HTR-8/SVneo (cell line): ENCODE data around the gene SLCO1A2.

Source experiments
- DNase-seq: peaks from one replicate; pipeline ENCODE4 v3.0.0; 2011; ENCODE audit warnings: low spot score, mixed read lengths; ENCODE audit not compliant: insufficient read length
- FAIRE-seq: peaks from 2 replicates; lab custom pipeline; 2011; peaks lifted over from hg19 to GRCh38; lab: Jason Lieb, UNC

Gene SLCO1A2

GRCh38 chr12:21221778-21222177 is 112.9 kb downstream of the SLCO1A2 start:
- DNase-seq (no peak), FAIRE-seq (no peak)

- DNase-seq (no peak), FAIRE-seq (no peak)
Measured at GRCh38 chr12:21221072-21221471, 113.6 kb downstream of the SLCO1A2 start.

GRCh38 chr12:21220266-21220665 is 114.5 kb downstream of the SLCO1A2 start:
- DNase-seq (no peak), FAIRE-seq (no peak)

GRCh38 chr12:21219206-21219605 is 115.5 kb downstream of the SLCO1A2 start:
- DNase-seq: no peak
- no peak for FAIRE-seq
